ENCODE data around the gene RABL2A.
"Not testable (repeated sequence)": the region's sequence is repeated elsewhere in the genome, so short reads cannot be mapped to it uniquely, and the experiment has no call there.

RABL2A gene

DNA sequence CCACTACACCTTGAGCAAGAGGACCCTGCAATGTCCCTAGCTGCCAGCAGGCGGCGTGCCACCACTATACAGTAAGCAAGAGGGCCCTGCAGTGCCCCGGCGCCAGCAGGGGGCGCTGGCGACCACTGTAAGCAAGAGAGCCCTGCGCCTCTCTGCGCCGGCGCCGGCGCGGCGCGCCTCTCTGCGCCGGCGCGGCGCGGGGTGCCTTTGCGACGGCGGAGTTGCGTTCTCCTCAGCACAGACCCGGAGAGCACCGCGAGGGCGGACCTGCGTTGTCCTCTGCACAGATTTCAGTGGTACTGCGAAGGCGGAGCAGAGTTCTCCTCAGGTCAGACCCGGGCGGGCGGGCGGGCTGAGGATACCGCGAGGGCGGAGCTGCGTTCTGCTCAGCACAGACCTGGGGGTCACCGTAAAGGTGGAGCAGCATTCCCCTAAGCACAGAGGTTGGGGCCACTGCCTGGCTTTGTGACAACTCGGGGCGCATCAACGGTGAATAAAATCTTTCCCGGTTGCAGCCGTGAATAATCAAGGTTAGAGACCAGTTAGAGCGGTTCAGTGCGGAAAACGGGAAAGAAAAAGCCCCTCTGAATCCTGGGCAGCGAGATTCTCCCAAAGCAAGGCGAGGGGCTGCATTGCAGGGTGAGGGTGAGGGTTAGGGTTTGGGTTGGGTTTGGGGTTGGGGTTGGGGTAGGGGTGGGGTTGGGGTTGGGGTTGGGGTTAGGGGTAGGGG lies 24.9 kb upstream of the RABL2A start:
- Histone ChIP-seq H3K4me2 (ENCODE audit: low read depth, low read length, poor library complexity, severe bottlenecking) (peak overlapping the region; percentile 65), H3K27ac (ENCODE audit: low read depth, low read length) (peak overlapping the region; percentile 80), H3K9ac (ENCODE audit: low read length) (peak overlapping the region; percentile 47; the same call in 1 of the 2 replicates), H3K4me3 (ENCODE audit: insufficient read depth, low read length, poor library complexity, severe bottlenecking) (peak overlapping the region; percentile 76)
- H3K36me3 ChIP-seq (ENCODE audit: low read length); H2AFZ ChIP-seq (ENCODE audit: low read depth, low read length, severe bottlenecking); H3K9me2 ChIP-seq (replicated peaks; ENCODE audit: insufficient read depth, low read length); H3K27me3 ChIP-seq (ENCODE audit: low read length); H3F3A ChIP-seq (ENCODE audit: insufficient read depth); H3K9me3 ChIP-seq (ENCODE audit: insufficient read depth, low read length); H4K20me1 ChIP-seq (ENCODE audit: low read depth, low read length); H3K79me2 ChIP-seq (ENCODE audit: insufficient read depth, low read length): not testable (repeated sequence)
- TF ChIP-seq, protein P1, sequence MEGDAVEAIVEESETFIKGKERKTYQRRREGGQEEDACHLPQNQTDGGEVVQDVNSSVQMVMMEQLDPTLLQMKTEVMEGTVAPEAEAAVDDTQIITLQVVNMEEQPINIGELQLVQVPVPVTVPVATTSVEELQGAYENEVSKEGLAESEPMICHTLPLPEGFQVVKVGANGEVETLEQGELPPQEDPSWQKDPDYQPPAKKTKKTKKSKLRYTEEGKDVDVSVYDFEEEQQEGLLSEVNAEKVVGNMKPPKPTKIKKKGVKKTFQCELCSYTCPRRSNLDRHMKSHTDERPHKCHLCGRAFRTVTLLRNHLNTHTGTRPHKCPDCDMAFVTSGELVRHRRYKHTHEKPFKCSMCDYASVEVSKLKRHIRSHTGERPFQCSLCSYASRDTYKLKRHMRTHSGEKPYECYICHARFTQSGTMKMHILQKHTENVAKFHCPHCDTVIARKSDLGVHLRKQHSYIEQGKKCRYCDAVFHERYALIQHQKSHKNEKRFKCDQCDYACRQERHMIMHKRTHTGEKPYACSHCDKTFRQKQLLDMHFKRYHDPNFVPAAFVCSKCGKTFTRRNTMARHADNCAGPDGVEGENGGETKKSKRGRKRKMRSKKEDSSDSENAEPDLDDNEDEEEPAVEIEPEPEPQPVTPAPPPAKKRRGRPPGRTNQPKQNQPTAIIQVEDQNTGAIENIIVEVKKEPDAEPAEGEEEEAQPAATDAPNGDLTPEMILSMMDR (IDR thresholded peaks at IDR 0.05; ENCODE audit: insufficient read depth, low read length, poor library complexity, severe bottlenecking), result peak; percentile 30

DNA sequence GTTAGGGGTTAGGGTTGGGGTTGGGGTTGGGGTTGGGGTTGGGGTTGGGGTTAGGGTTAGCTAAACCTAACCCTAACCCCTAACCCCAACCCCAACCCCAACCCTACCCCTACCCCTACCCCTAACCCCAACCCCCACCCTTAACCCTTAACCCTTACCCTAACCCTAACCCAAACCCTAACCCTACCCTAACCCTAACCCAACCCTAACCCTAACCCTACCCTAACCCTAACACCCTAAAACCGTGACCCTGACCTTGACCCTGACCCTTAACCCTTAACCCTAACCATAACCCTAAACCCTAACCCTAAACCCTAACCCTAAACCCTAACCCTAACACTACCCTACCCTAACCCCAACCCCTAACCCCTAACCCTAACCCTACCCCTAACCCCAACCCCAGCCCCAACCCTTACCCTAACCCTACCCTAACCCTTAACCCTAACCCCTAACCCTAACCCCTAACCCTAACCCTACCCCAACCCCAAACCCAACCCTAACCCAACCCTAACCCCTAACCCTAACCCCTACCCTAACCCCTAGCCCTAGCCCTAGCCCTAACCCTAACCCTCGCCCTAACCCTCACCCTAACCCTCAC lies 24.1 kb upstream of the RABL2A start:
- Histone ChIP-seq H3K27me3 (ENCODE audit: low read length) (no peaks in the 10 kb centered on the region), H3K9me2 (replicated peaks; ENCODE audit: insufficient read depth, low read length) (no peaks in the 10 kb centered on the region), H3F3A (ENCODE audit: insufficient read depth) (no peaks in the 10 kb centered on the region), H2AFZ (ENCODE audit: low read depth, low read length, severe bottlenecking) (no peak overlapping the region), H3K36me3 (ENCODE audit: low read length) (no peaks in the 10 kb centered on the region), H3K9me3 (ENCODE audit: insufficient read depth, low read length) (no peaks in the 10 kb centered on the region), H3K79me2 (ENCODE audit: insufficient read depth, low read length) (no peaks in the 10 kb centered on the region), H3K4me2 (ENCODE audit: low read depth, low read length, poor library complexity, severe bottlenecking) (peak overlapping the region; percentile 44), H3K9ac (ENCODE audit: low read length) (0 out of 2 replicates have a peak overlapping the region, but pooled peaks have one; percentile 26), H3K27ac (ENCODE audit: low read depth, low read length) (peak overlapping the region; percentile 57), H3K4me3 (ENCODE audit: insufficient read depth, low read length, poor library complexity, severe bottlenecking) (peak overlapping the region; percentile 50), H4K20me1 (ENCODE audit: low read depth, low read length) (no peaks in the 10 kb centered on the region)
- TF ChIP-seq, protein P1 (IDR thresholded peaks at IDR 0.05; ENCODE audit: insufficient read depth, low read length, poor library complexity, severe bottlenecking), result no peak
- no peak for TF ChIP-seq EZH2phosphoT487 (conservative IDR thresholded peaks at IDR 0.05; ENCODE audit: low read length)

DNA sequence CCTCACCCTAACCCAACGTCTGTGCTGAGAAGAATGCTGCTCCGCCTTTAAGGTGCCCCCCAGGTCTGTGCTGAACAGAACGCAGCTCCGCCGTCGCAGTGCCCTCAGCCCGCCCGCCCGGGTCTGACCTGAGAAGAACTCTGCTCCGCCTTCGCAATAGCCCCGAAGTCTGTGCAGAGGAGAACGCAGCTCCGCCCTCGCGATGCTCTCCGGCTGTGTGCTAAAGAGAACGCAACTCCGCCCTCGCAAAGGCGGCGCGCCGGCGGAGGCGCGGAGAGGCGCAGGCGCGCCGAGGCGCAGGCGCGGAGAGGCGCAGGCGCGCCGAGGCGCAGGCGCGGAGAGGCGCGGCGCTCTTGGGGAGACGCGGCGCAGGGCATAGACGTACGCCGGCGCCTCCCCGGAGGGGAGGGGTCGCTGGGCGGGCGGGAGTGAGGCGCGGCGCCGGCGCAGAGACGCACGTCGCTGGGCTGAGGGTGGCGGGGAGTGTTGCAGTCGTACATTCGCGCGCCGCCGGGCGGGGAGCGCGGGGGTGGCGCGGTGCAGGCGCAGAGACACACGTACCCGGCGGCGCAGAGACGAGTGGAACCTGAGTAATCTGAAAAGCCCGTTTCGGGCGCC lies 23.5 kb upstream of the RABL2A start:
- H3K36me3 ChIP-seq (ENCODE audit: low read length); H4K20me1 ChIP-seq (ENCODE audit: low read depth, low read length); H3K9me2 ChIP-seq (replicated peaks; ENCODE audit: insufficient read depth, low read length); H2AFZ ChIP-seq (ENCODE audit: low read depth, low read length, severe bottlenecking); H3K27me3 ChIP-seq (ENCODE audit: low read length); H3K9me3 ChIP-seq (ENCODE audit: insufficient read depth, low read length); H3K79me2 ChIP-seq (ENCODE audit: insufficient read depth, low read length); H3F3A ChIP-seq (ENCODE audit: insufficient read depth): not testable (repeated sequence)
- Histone ChIP-seq H3K9ac (ENCODE audit: low read length) (peak overlapping the region; percentile 41; the same call in 1 of the 2 replicates), H3K4me3 (ENCODE audit: insufficient read depth, low read length, poor library complexity, severe bottlenecking) (peak overlapping the region; percentile 50), H3K27ac (ENCODE audit: low read depth, low read length) (peak overlapping the region; percentile 77), H3K4me2 (ENCODE audit: low read depth, low read length, poor library complexity, severe bottlenecking) (peak overlapping the region; percentile 44)

DNA sequence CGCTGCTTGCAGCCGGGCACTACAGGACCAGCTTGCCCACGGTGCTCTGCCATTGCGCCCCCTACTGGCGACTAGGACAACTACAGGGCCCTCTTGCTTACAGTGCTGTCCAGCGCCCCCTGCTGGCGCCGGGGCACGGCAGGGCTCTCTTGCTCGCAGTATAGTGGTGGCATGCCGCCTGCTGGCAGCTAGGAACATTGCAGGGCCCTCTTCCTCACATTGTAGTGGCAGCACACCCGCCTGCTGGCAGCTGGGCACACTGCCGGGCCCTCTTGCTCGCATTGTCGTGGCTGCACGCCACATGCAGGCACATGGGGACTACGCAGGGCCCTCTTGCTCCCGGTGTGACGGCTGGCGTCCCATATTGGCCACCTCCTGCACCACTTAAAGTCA lies 23.0 kb upstream of the RABL2A start:
- H3K4me2 ChIP-seq (ENCODE audit: low read depth, low read length, poor library complexity, severe bottlenecking), result peak overlapping the region; percentile 15
- H3K79me2 ChIP-seq (ENCODE audit: insufficient read depth, low read length); H4K20me1 ChIP-seq (ENCODE audit: low read depth, low read length); H3K9me3 ChIP-seq (ENCODE audit: insufficient read depth, low read length); H3K27me3 ChIP-seq (ENCODE audit: low read length); H3F3A ChIP-seq (ENCODE audit: insufficient read depth); H3K9me2 ChIP-seq (replicated peaks; ENCODE audit: insufficient read depth, low read length); H3K36me3 ChIP-seq (ENCODE audit: low read length); H2AFZ ChIP-seq (ENCODE audit: low read depth, low read length, severe bottlenecking): not testable (repeated sequence)
- peak overlapping the region; percentile 47 for H3K4me3 ChIP-seq (ENCODE audit: insufficient read depth, low read length, poor library complexity, severe bottlenecking)
- H3K9ac ChIP-seq (ENCODE audit: low read length), result peak overlapping the region; percentile 41; the same call in 1 of the 2 replicates
- TF ChIP-seq, protein P1 (IDR thresholded peaks at IDR 0.05; ENCODE audit: insufficient read depth, low read length, poor library complexity, severe bottlenecking), result peak; percentile 89
- peak overlapping the region; percentile 77 for H3K27ac ChIP-seq (ENCODE audit: low read depth, low read length)

DNA sequence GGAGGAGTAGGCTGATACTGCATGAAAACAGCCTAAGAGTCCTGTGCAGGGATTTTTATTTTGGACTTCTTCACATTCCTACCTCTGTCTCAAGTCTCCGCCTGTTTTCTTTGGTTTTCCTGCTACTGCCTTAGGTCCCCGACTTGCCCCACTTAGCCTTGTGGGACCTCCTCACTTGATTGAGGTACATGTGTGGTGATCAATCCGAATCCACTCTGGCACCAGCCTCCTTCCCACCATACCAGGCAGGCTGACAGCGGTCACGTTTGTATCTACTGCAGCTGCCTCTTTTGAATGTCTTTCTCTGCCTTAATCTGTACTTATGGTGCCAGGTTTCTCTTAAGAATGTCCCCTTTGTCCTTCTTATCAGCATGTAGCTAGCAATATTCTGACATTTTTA lies 22.4 kb upstream of the RABL2A start:
- H3K79me2 ChIP-seq (ENCODE audit: insufficient read depth, low read length); H3K4me2 ChIP-seq (ENCODE audit: low read depth, low read length, poor library complexity, severe bottlenecking); H3K27ac ChIP-seq (ENCODE audit: low read depth, low read length); H2AFZ ChIP-seq (ENCODE audit: low read depth, low read length, severe bottlenecking); H3K9me2 ChIP-seq (replicated peaks; ENCODE audit: insufficient read depth, low read length); H3K27me3 ChIP-seq (ENCODE audit: low read length); H3K36me3 ChIP-seq (ENCODE audit: low read length); H4K20me1 ChIP-seq (ENCODE audit: low read depth, low read length); H3K4me3 ChIP-seq (ENCODE audit: insufficient read depth, low read length, poor library complexity, severe bottlenecking); H3K9me3 ChIP-seq (ENCODE audit: insufficient read depth, low read length); H3F3A ChIP-seq (ENCODE audit: insufficient read depth); H3K9ac ChIP-seq (ENCODE audit: low read length): not testable (repeated sequence)
